GM23338 (cell line): Measurements from ENCODE around the gene HIVEP2. TPM values are rescaled to one million over a fixed set of nuclear protein-coding genes. Genes with fewer than 3 reads are reported as not detected.

Source experiments
- ATAC-seq: fragments of 200-7000 bp; cut with Tn5 transposase; 3 replicates; pipeline ENCODE4 v1.9.1; 2020
- DNase-seq: peaks from one replicate; pipeline ENCODE4 v3.0.0-alpha.2; 2015; ENCODE audit warnings: low spot score
- H2AFZ ChIP-seq: fragments of 200-600 bp; sonication (generic); 2 replicates; pipeline ENCODE4 v1.8.0; 2016; ENCODE audit warnings: antibody characterized with exemption, mild to moderate bottlenecking, moderate library complexity
- H3F3A ChIP-seq: fragments of 200-600 bp; sonication (generic); replicated peaks from 2 replicates; pipeline ENCODE4 v1.8.0; 2017; ENCODE audit warnings: antibody characterized with exemption, mixed run types, low read depth
- H3K27ac ChIP-seq: fragments of 200-600 bp; sonication (generic); 2 replicates; pipeline ENCODE4 v1.6.1; 2016; ENCODE audit warnings: low read depth
- H3K27me3 ChIP-seq: fragments of 200-600 bp; sonication (generic); 2 replicates; pipeline ENCODE4 v1.8.0; 2016; ENCODE audit warnings: mild to moderate bottlenecking, mixed run types, moderate library complexity; ENCODE audit not compliant: insufficient read depth
- H3K36me3 ChIP-seq: fragments of 200-600 bp; sonication (generic); 2 replicates; pipeline ENCODE4 v1.8.0; 2016; ENCODE audit warnings: mild to moderate bottlenecking; ENCODE audit not compliant: insufficient read depth
- H3K4me1 ChIP-seq: fragments of 200-600 bp; sonication (generic); 2 replicates; pipeline ENCODE4 v1.8.0; 2016; ENCODE audit warnings: mild to moderate bottlenecking, moderate library complexity; ENCODE audit not compliant: insufficient read depth
- H3K4me2 ChIP-seq: fragments of 200-600 bp; sonication (generic); 2 replicates; pipeline ENCODE4 v1.7.1; 2017; ENCODE audit warnings: mixed run types
- H3K4me3 ChIP-seq: fragments of 200-600 bp; sonication (generic); 2 replicates; pipeline ENCODE4 v1.6.1; 2016; ENCODE audit warnings: mixed run types
- H3K79me2 ChIP-seq: fragments of 200-600 bp; sonication (generic); replicated peaks from 2 replicates; pipeline ENCODE4 v1.8.0; 2017; ENCODE audit warnings: mild to moderate bottlenecking; ENCODE audit not compliant: insufficient read depth
- H3K9me2 ChIP-seq: fragments of 200-600 bp; sonication (generic); 2 replicates; pipeline ENCODE4 v1.8.0; 2017; ENCODE audit not compliant: insufficient read depth
- H4K20me1 ChIP-seq: fragments of 200-600 bp; sonication (generic); replicated peaks from 2 replicates; pipeline ENCODE4 v1.8.0; 2017; ENCODE audit warnings: mild to moderate bottlenecking; ENCODE audit not compliant: insufficient read depth
- H3K27ac Mint-ChIP-seq: 2 replicates; pipeline ENCODE4 v1.8.0; 2020; ENCODE audit warnings: inconsistent platforms, mild to moderate bottlenecking, moderate library complexity, mixed read lengths
- H3K27me3 Mint-ChIP-seq: 3 replicates; pipeline ENCODE4 v1.8.0; 2022; ENCODE audit warnings: low read depth, mild to moderate bottlenecking, moderate library complexity, mixed read lengths, inconsistent platforms; ENCODE audit not compliant: insufficient read depth, poor library complexity
- H3K36me3 Mint-ChIP-seq: 3 replicates; pipeline ENCODE4 v1.8.0; 2021; ENCODE audit warnings: low read depth, mild to moderate bottlenecking, inconsistent platforms, moderate library complexity, mixed read lengths
- H3K4me1 Mint-ChIP-seq: 3 replicates; pipeline ENCODE4 v1.8.0; 2020; ENCODE audit warnings: mild to moderate bottlenecking, inconsistent platforms, mixed read lengths
- H3K4me3 Mint-ChIP-seq: 3 replicates; pipeline ENCODE4 v1.8.0; 2021; ENCODE audit warnings: moderate library complexity, mild to moderate bottlenecking, inconsistent platforms, mixed read lengths
- H3K9me3 Mint-ChIP-seq: 3 replicates; pipeline ENCODE4 v1.8.0; 2020; ENCODE audit warnings: moderate library complexity, mild to moderate bottlenecking, inconsistent platforms, mixed read lengths
- CREB1 ChIP-seq: fragments of 250-450 bp; sonication (Bioruptor Pico); IDR thresholded peaks from 2 replicates; pipeline ENCODE4 v1.5.0; 2020; ENCODE audit warnings: low read depth, mild to moderate bottlenecking, moderate library complexity
- NANOG ChIP-seq: IDR thresholded peaks from 2 replicates; pipeline ENCODE4 v1.6.1; 2016; ENCODE audit warnings: antibody characterized with exemption, borderline replicate concordance
- POLR2AphosphoS5 ChIP-seq: IDR thresholded peaks from 2 replicates; pipeline ENCODE4 v1.6.1; 2016; ENCODE audit warnings: antibody characterized with exemption, low read depth
- STAT1 ChIP-seq: IDR thresholded peaks from one replicate; pipeline ENCODE4 v1.6.1; 2016; ENCODE audit warnings: antibody characterized with exemption; ENCODE audit not compliant: unreplicated experiment
- ZNF114 ChIP-seq: fragments of 250-450 bp; sonication (Bioruptor Pico); IDR thresholded peaks from 2 replicates; pipeline ENCODE4 v1.5.0; 2020; ENCODE audit warnings: mild to moderate bottlenecking, moderate library complexity
- polyA plus RNA-seq: library from polyadenylated mRNA; unstranded; fragments of >200 nt; fragmentation: Nextera tagmentation; extraction: Ambion mirVana; gene quantifications from 2 replicates; pipeline ENCODE4 v1.2.1, GENCODE V29; 2016
- total RNA-seq: library from RNA; depleted of rRNA; stranded (reverse); fragments of >200 nt; shearing (Covaris generic); gene quantifications from 2 replicates; pipeline ENCODE4 v1.2.3, GENCODE V29; 2014
- TF ChIP-seq, protein P1 (sequence below): fragments of 250-450 bp; sonication (Bioruptor Pico); IDR thresholded peaks from 2 replicates; pipeline ENCODE4 v1.5.0; 2020; ENCODE audit warnings: mild to moderate bottlenecking, moderate library complexity

Gene HIVEP2
- total and polyA plus RNA-seq, 2 experiments from 2014 or later, result 1.5 to 7.4 TPM

DNA sequence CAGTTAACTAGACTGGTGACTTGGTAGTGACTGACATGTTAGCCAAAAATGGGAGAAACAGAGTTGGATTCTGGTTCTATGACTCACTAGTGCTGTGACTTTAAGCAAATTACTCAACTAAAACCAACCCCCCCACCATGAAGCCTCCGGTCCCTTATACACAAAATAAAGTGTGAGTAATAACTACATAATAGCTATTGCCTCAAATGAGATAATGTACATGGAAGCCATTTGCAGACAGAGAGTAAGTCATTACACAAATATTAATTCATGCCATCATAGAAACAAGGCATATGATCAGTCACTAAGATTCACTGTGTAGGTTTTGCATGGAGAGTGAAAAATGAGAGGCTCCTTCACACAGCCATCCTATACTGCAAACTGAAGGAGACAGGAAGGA, 111.9 kb downstream of the HIVEP2 start:
- Histone ChIP-seq H3K27me3 (no peaks in the 10 kb centered on the region), H2AFZ (no peak overlapping the region), H3K36me3 (no peaks in the 10 kb centered on the region), H3K9me2 (no peaks in the 10 kb centered on the region), H3F3A (no peaks in the 10 kb centered on the region), H4K20me1 (no peaks in the 10 kb centered on the region; the same call in 1 of the 2 replicates), H3K79me2 (peaks cover 5% of the 10 kb centered on the region; the same call in 1 of the 2 replicates), H3K4me3 (no peak overlapping the region), H3K4me2 (no peak overlapping the region), H3K4me1 (no peaks in the 10 kb centered on the region), H3K27ac (no peak overlapping the region)
- DNase-seq (no peak), ATAC-seq (no peak)
- H3K4me3 Mint-ChIP-seq, result no peak overlapping the region
- no peaks in the 10 kb centered on the region for H3K9me3 Mint-ChIP-seq
- H3K4me1 Mint-ChIP-seq, result no peaks in the 10 kb centered on the region
- no peak overlapping the region for H3K27ac Mint-ChIP-seq
- H3K27me3 Mint-ChIP-seq, result no peaks in the 10 kb centered on the region
- no peaks in the 10 kb centered on the region for H3K36me3 Mint-ChIP-seq
- TF ChIP-seq NANOG, result no peak

- Histone ChIP-seq H4K20me1 (no peaks in the 10 kb centered on the region), H3K4me3 (no peak overlapping the region), H3K9me2 (no peaks in the 10 kb centered on the region), H3K4me2 (no peak overlapping the region), H3K27me3 (no peaks in the 10 kb centered on the region), H3F3A (no peaks in the 10 kb centered on the region), H3K36me3 (no peaks in the 10 kb centered on the region), H3K4me1 (no peaks in the 10 kb centered on the region), H3K27ac (no peak overlapping the region), H2AFZ (no peak overlapping the region), H3K79me2 (no peaks in the 10 kb centered on the region)
- TF ChIP-seq NANOG, result no peak
- no peak for TF ChIP-seq ZNF114 (CRISPR knock-in tag)
- TF ChIP-seq POLR2AphosphoS5, result no peak
- no peak for TF ChIP-seq CREB1 (CRISPR knock-in tag)
- TF ChIP-seq, protein P1, sequence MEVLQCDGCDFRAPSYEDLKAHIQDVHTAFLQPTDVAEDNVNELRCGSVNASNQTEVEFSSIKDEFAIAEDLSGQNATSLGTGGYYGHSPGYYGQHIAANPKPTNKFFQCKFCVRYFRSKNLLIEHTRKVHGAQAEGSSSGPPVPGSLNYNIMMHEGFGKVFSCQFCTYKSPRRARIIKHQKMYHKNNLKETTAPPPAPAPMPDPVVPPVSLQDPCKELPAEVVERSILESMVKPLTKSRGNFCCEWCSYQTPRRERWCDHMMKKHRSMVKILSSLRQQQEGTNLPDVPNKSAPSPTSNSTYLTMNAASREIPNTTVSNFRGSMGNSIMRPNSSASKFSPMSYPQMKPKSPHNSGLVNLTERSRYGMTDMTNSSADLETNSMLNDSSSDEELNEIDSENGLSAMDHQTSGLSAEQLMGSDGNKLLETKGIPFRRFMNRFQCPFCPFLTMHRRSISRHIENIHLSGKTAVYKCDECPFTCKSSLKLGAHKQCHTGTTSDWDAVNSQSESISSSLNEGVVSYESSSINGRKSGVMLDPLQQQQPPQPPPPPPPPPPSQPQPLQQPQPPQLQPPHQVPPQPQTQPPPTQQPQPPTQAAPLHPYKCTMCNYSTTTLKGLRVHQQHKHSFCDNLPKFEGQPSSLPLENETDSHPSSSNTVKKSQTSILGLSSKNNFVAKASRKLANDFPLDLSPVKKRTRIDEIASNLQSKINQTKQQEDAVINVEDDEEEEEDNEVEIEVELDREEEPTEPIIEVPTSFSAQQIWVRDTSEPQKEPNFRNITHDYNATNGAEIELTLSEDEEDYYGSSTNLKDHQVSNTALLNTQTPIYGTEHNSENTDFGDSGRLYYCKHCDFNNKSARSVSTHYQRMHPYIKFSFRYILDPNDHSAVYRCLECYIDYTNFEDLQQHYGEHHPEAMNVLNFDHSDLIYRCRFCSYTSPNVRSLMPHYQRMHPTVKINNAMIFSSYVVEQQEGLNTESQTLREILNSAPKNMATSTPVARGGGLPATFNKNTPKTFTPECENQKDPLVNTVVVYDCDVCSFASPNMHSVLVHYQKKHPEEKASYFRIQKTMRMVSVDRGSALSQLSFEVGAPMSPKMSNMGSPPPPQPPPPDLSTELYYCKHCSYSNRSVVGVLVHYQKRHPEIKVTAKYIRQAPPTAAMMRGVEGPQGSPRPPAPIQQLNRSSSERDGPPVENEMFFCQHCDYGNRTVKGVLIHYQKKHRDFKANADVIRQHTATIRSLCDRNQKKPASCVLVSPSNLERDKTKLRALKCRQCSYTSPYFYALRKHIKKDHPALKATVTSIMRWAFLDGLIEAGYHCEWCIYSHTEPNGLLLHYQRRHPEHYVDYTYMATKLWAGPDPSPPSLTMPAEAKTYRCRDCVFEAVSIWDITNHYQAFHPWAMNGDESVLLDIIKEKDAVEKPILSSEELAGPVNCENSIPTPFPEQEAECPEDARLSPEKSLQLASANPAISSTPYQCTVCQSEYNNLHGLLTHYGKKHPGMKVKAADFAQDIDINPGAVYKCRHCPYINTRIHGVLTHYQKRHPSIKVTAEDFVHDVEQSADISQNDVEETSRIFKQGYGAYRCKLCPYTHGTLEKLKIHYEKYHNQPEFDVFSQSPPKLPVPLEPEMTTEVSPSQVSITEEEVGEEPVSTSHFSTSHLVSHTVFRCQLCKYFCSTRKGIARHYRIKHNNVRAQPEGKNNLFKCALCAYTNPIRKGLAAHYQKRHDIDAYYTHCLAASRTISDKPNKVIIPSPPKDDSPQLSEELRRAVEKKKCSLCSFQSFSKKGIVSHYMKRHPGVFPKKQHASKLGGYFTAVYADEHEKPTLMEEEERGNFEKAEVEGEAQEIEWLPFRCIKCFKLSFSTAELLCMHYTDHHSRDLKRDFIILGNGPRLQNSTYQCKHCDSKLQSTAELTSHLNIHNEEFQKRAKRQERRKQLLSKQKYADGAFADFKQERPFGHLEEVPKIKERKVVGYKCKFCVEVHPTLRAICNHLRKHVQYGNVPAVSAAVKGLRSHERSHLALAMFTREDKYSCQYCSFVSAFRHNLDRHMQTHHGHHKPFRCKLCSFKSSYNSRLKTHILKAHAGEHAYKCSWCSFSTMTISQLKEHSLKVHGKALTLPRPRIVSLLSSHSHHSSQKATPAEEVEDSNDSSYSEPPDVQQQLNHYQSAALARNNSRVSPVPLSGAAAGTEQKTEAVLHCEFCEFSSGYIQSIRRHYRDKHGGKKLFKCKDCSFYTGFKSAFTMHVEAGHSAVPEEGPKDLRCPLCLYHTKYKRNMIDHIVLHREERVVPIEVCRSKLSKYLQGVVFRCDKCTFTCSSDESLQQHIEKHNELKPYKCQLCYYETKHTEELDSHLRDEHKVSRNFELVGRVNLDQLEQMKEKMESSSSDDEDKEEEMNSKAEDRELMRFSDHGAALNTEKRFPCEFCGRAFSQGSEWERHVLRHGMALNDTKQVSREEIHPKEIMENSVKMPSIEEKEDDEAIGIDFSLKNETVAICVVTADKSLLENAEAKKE (CRISPR knock-in tag), result no peak
- no peak for TF ChIP-seq STAT1
- Mint-ChIP-seq H3K36me3 (no peaks in the 10 kb centered on the region), H3K4me1 (no peaks in the 10 kb centered on the region), H3K4me3 (no peak overlapping the region), H3K27me3 (peaks cover 1% of the 10 kb centered on the region), H3K27ac (0 out of 2 replicates have a peak overlapping the region, but pooled peaks have one; percentile 18), H3K9me3 (no peaks in the 10 kb centered on the region)
- ATAC-seq (no peak), DNase-seq (no peak)
Observed at GRCh38 chr6:142830807-142831206, 114.2 kb downstream of the HIVEP2 start.
